ENCODE data around the gene CEACAM6.

- TF ChIP-seq CTCF (IDR thresholded peaks at IDR 0.05; ENCODE audit: low read length): no peak
- TF ChIP-seq EZH2 (IDR thresholded peaks at IDR 0.05; ENCODE audit: borderline replicate concordance, low read length): no peak
Observed at GRCh38 chr19:41771410-41771809, 16.1 kb downstream of the CEACAM6 start.
